Stimulated activated CD4-positive, alpha-beta T cell treated with anti-CD3 and anti-CD28 coated beads, Interleukin-12 subunit alpha, Interleukin-12 subunit beta, amount 100 ng/mL, for 24 hours (primary cell): ENCODE measurements around the gene PCDHA8.
"Not testable (repeated sequence)": the region's sequence is repeated elsewhere in the genome, so short reads cannot be mapped to it uniquely, and the experiment has no call there.

Source experiments
- DNase-seq, 2 experiments: peaks; one replicate each; pipeline ENCODE4 v3.0.0-alpha.2; 2020; ENCODE audit warnings: low read depth in 2 of 2

The PCDHA8 gene

GRCh38 chr5:140827704-140828361, 13.2 kb upstream of the PCDHA8 start, which contains the start of gene PCDHA6:
PCDHA6 (plus strand) TSS chr5:140827960; CDS start chr5:140828092, 132 bp downstream.
- no peak for DNase-seq

GRCh38 chr5:140828362-140828737, 12.6 kb upstream of the PCDHA8 start:
- DNase-seq, result no peak

- DNase-seq, result not testable (repeated sequence)
Observed at GRCh38 chr5:140829511-140830501, 11.2 kb upstream of the PCDHA8 start.

- no peak for DNase-seq
Observed at GRCh38 chr5:140833993-140834392, 7.0 kb upstream of the PCDHA8 start, which contains the start of gene PCDHA7. PCDHA7 (plus strand) TSS chr5:140834269; CDS start chr5:140834384, 115 bp downstream.

GRCh38 chr5:140834439-140835008, 6.5 kb upstream of the PCDHA8 start:
- not testable (repeated sequence) for DNase-seq

GRCh38 chr5:140835622-140836510, 5.1 kb upstream of the PCDHA8 start:
- DNase-seq, result no peak

DNA sequence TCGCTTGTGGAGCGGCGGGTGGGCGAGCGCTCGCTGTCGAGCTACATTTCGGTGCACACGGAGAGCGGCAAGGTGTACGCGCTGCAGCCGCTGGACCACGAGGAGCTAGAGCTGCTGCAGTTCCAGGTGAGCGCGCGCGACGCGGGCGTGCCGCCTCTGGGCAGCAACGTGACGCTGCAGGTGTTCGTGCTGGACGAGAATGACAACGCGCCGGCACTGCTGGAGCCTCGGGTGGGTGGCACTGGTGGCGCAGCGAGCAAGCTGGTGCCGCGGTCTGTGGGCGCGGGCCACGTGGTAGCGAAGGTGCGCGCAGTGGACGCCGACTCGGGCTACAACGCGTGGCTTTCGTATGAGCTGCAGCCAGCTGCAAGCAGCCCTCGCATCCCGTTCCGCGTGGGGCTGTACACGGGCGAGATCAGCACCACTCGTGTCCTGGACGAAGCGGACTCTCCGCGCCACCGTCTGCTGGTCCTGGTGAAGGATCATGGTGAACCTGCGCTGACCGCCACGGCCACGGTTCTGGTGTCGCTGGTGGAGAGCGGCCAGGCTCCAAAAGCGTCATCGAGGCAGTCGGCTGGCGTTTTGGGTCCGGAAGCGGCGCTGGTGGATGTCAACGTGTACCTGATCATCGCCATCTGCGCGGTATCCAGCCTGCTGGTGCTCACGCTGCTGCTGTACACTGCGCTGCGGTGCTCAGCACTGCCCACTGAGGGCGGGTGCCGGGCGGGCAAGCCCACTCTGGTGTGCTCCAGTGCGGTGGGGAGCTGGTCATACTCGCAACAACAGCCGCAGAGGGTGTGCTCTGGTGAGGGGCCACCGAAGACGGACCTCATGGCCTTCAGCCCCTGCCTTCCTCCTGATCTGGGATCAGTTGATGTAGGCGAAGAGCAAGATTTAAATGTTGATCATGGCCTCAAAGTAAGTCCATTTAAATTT, 2.1 kb downstream of the PCDHA8 start:
- no peak for DNase-seq

- DNase-seq, result not testable (repeated sequence)
Observed at GRCh38 chr5:140848139-140849102, 7.4 kb downstream of the PCDHA8 start, which contains the start of gene PCDHA9. PCDHA9 (plus strand) TSS chr5:140848382; CDS start chr5:140848496, 114 bp downstream.

DNA sequence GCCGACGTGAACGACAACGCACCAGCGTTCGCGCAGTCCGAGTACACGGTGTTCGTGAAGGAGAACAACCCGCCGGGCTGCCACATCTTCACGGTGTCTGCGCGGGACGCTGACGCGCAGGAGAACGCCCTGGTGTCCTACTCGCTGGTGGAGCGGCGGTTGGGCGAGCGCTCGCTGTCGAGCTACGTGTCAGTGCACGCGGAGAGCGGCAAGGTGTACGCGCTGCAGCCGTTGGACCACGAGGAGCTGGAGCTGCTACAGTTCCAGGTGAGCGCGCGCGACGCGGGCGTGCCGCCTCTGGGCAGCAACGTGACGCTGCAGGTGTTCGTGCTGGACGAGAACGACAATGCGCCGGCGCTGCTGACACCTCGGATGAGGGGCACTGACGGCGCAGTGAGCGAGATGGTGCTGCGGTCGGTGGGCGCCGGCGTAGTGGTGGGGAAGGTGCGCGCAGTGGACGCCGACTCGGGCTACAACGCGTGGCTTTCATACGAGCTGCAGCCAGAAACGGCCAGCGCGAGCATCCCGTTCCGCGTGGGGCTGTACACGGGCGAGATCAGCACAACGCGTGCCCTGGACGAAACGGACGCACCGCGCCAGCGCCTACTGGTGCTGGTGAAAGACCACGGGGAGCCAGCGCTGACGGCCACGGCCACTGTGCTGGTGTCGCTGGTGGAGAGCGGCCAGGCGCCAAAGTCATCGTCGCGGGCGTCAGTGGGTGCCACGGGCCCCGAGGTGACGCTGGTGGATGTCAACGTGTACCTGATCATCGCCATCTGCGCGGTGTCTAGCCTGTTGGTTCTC, 9.0 kb downstream of the PCDHA8 start:
- not testable (repeated sequence) for DNase-seq

DNA sequence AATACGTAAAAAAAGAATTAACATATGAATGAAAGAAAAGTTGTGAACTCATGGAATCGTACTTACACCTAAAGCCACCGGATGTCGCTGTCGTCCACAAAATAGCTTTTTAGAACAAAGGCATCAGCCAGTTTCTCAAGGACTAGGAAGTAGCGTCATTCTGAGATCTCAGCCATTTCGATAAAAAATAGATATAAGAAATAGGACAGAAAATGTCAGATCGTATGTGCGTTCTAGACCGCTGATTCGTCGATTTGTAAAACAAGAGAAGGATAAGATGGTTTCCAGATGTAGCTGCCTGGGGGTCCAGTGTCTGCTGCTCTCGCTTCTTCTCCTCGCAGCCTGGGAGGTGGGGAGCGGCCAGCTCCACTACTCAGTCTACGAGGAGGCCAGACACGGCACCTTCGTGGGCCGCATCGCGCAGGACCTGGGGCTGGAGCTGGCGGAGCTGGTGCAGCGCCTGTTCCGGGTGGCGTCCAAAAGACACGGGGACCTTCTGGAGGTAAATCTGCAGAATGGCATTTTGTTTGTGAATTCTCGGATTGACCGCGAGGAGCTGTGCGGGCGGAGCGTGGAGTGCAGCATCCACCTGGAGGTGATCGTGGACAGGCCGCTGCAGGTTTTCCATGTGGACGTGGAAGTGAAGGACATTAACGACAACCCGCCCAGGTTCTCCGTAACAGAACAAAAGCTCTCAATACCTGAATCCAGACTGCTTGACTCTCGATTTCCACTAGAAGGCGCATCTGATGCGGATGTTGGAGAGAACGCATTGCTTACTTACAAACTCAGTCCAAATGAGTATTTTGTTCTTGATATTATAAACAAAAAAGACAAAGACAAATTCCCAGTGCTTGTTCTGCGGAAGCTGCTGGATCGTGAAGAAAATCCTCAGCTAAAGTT, 15.0 kb downstream of the PCDHA8 start, which contains the start of gene PCDHA10:
PCDHA10 (plus strand) TSS at position 126 of the 903 bp plus-strand sequence; CDS start at position 278, 152 bp downstream.
- DNase-seq, result no peak

- DNase-seq, result no peak
Observed at GRCh38 chr5:140857177-140857986, 16.4 kb downstream of the PCDHA8 start.

DNA sequence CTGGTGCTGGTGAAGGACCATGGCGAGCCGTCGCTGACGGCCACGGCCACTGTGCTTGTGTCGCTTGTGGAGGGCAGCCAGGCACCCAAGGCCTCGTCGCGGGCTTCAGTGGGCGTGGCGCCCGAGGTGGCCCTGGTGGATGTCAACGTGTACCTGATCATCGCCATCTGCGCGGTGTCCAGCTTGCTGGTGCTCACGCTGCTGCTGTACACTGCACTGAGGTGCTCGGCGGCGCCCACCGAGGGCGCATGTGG, 16.9 kb downstream of the PCDHA8 start:
- no peak for DNase-seq

- no peak for DNase-seq
Observed at GRCh38 chr5:140862441-140863295, 21.7 kb downstream of the PCDHA8 start.

- no peak for DNase-seq
Observed at GRCh38 chr5:140868721-140869554, 28.0 kb downstream of the PCDHA8 start, which contains the start of gene PCDHA11. PCDHA11 (plus strand) TSS chr5:140868957; CDS start chr5:140869104, 147 bp downstream.
